ENCODE measurements around the gene CCDC175.

Gene CCDC175

GRCh38 chr14:59538936-59539335 lies 37.7 kb downstream of the CCDC175 start:
- DNase-seq, result no peak

- no peak for DNase-seq
These were observed 39.1 kb downstream of the CCDC175 start for GRCh38 chr14:59537476-59537875.

- DNase-seq, result no peak
These were observed 42.1 kb downstream of the CCDC175 start for GRCh38 chr14:59534361-59534987.

- no peak for DNase-seq
These were observed 44.2 kb downstream of the CCDC175 start for GRCh38 chr14:59532419-59532818.

- DNase-seq, result no peak
These were observed 46.3 kb downstream of the CCDC175 start for GRCh38 chr14:59530349-59530748.

- DNase-seq, result no peak
These were observed 47.4 kb downstream of the CCDC175 start for GRCh38 chr14:59529189-59529588.

GRCh38 chr14:59520224-59520623 lies 56.4 kb downstream of the CCDC175 start:
- DNase-seq, result no peak

- DNase-seq, result no peak
These were observed 64.6 kb downstream of the CCDC175 start for GRCh38 chr14:59511916-59512575.

- DNase-seq, result no peak
These were observed 65.6 kb downstream of the CCDC175 start for GRCh38 chr14:59510966-59511365.

- DNase-seq, result no peak
These were observed 66.6 kb downstream of the CCDC175 start for GRCh38 chr14:59510001-59510400.

GRCh38 chr14:59509101-59509500 lies 67.5 kb downstream of the CCDC175 start:
- no peak for DNase-seq

GRCh38 chr14:59507752-59508103 lies 68.9 kb downstream of the CCDC175 start:
- no peak for DNase-seq

- DNase-seq, result peak; percentile 33
These were observed 69.4 kb downstream of the CCDC175 start for GRCh38 chr14:59507063-59507751.

- DNase-seq, result no peak
These were observed 73.4 kb downstream of the CCDC175 start for GRCh38 chr14:59503256-59503655.

GRCh38 chr14:59500732-59501131 lies 75.9 kb downstream of the CCDC175 start:
- no peak for DNase-seq

GRCh38 chr14:59492384-59492783 lies 84.2 kb downstream of the CCDC175 start:
- no peak for DNase-seq

- no peak for DNase-seq
These were observed 85.9 kb downstream of the CCDC175 start for GRCh38 chr14:59490756-59491155.

GRCh38 chr14:59484639-59485175 lies 91.9 kb downstream of the CCDC175 start:
- DNase-seq, result peak; percentile 37

GRCh38 chr14:59483819-59484638 lies 92.6 kb downstream of the CCDC175 start, which contains the start of the genes JKAMP and L3HYPDH:
TSS of gene JKAMP (plus strand) at chr14:59484517. CDS start at chr14:59484590, 73 bp downstream.
TSS of gene L3HYPDH (minus strand) at chr14:59484408. CDS start at chr14:59484316, 92 bp downstream.
- DNase-seq, result peak; percentile 98

- DNase-seq, result no peak
These were observed 93.2 kb downstream of the CCDC175 start for GRCh38 chr14:59483363-59483762.

- DNase-seq, result peak; percentile 19
These were observed 93.9 kb downstream of the CCDC175 start for GRCh38 chr14:59482541-59483331.

Measured in inflammatory macrophage treated with lipopolysaccharide for 4 hours (primary cell).